Loucy (cell line): ENCODE measurements around the gene JRKL.

Experiments used
- EZH2phosphoT487 ChIP-seq: fragments of 200-600 bp; IDR thresholded peaks from 2 replicates; pipeline ENCODE4 v1.6.1; 2018; ENCODE audit warnings: antibody characterized with exemption, mild to moderate bottlenecking, moderate library complexity, borderline replicate concordance
- TF ChIP-seq, protein P1 (sequence below): fragments of 200-600 bp; sonication (generic); conservative IDR thresholded peaks from 2 replicates; pipeline ENCODE4 v1.5.1; 2014; ENCODE audit warnings: mild to moderate bottlenecking, antibody characterized with exemption, low read length

DNA sequence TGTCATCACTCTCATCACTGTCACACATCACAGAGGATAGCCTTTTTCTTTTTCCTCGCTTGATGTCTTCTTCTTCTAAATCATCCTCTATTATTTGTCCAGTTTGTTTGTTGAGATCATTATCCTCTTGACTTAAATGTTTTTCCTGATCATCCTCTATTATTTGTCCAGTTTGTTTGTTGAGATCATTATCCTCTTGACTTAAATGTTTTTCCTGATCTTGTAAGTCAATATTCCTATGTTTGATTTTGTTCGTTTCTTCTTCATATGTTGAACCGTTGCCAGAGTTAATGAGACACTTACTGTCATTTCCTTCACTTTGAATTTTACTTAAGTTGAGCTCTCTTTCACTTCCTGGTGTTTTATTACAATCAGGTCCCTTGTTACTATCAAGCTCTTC is 5.7 kb upstream of the JRKL start:
- TF ChIP-seq, protein P1, sequence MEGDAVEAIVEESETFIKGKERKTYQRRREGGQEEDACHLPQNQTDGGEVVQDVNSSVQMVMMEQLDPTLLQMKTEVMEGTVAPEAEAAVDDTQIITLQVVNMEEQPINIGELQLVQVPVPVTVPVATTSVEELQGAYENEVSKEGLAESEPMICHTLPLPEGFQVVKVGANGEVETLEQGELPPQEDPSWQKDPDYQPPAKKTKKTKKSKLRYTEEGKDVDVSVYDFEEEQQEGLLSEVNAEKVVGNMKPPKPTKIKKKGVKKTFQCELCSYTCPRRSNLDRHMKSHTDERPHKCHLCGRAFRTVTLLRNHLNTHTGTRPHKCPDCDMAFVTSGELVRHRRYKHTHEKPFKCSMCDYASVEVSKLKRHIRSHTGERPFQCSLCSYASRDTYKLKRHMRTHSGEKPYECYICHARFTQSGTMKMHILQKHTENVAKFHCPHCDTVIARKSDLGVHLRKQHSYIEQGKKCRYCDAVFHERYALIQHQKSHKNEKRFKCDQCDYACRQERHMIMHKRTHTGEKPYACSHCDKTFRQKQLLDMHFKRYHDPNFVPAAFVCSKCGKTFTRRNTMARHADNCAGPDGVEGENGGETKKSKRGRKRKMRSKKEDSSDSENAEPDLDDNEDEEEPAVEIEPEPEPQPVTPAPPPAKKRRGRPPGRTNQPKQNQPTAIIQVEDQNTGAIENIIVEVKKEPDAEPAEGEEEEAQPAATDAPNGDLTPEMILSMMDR = no peak
- no peak for TF ChIP-seq EZH2phosphoT487
